ENCODE data around the gene PSMD14.

The PSMD14 gene

DNA sequence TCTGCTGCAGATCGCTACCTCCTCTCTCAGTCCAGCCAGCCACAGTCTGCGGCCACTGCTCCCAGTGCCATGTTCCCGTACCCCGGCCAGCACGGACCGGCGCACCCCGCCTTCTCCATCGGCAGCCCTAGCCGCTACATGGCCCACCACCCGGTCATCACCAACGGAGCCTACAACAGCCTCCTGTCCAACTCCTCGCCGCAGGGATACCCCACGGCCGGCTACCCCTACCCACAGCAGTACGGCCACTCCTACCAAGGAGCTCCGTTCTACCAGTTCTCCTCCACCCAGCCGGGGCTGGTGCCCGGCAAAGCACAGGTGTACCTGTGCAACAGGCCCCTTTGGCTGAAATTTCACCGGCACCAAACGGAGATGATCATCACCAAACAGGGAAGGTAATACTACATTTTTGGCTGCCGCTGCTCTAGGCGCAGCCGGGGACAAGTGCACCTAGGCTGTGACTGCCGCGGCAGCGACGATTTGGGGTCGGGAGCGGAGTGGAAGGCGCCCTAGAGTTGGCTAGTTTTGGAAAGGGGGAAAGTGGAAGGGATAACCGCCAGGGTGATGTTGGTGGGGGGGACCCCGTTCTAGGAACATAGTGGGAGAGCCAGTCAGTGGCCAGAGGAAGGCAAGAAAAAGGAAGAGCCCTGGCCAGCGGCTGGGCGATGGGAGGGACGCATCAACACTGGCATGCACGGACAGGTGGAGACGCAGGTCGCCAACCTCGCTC is 108.6 kb downstream of the PSMD14 start:
- DNase-seq (ENCODE audit: low read depth) = no peak
- TF ChIP-seq, protein P1, sequence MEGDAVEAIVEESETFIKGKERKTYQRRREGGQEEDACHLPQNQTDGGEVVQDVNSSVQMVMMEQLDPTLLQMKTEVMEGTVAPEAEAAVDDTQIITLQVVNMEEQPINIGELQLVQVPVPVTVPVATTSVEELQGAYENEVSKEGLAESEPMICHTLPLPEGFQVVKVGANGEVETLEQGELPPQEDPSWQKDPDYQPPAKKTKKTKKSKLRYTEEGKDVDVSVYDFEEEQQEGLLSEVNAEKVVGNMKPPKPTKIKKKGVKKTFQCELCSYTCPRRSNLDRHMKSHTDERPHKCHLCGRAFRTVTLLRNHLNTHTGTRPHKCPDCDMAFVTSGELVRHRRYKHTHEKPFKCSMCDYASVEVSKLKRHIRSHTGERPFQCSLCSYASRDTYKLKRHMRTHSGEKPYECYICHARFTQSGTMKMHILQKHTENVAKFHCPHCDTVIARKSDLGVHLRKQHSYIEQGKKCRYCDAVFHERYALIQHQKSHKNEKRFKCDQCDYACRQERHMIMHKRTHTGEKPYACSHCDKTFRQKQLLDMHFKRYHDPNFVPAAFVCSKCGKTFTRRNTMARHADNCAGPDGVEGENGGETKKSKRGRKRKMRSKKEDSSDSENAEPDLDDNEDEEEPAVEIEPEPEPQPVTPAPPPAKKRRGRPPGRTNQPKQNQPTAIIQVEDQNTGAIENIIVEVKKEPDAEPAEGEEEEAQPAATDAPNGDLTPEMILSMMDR (IDR thresholded peaks at IDR 0.05; ENCODE audit: low read depth, low read length) = no peak
- TF ChIP-seq MYC (IDR thresholded peaks at IDR 0.05; ENCODE audit: low read depth, low read length) = no peak
- TF ChIP-seq, protein P2, sequence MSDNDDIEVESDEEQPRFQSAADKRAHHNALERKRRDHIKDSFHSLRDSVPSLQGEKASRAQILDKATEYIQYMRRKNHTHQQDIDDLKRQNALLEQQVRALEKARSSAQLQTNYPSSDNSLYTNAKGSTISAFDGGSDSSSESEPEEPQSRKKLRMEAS (IDR thresholded peaks at IDR 0.05; ENCODE audit: low read depth, low read length) = no peak
- no peak for TF ChIP-seq POLR2A (IDR thresholded peaks at IDR 0.05; ENCODE audit: extremely low read depth, insufficient read length)
- H3K4me3 ChIP-seq (ENCODE audit: low read depth, low read length) = no peak overlapping the region

DNA sequence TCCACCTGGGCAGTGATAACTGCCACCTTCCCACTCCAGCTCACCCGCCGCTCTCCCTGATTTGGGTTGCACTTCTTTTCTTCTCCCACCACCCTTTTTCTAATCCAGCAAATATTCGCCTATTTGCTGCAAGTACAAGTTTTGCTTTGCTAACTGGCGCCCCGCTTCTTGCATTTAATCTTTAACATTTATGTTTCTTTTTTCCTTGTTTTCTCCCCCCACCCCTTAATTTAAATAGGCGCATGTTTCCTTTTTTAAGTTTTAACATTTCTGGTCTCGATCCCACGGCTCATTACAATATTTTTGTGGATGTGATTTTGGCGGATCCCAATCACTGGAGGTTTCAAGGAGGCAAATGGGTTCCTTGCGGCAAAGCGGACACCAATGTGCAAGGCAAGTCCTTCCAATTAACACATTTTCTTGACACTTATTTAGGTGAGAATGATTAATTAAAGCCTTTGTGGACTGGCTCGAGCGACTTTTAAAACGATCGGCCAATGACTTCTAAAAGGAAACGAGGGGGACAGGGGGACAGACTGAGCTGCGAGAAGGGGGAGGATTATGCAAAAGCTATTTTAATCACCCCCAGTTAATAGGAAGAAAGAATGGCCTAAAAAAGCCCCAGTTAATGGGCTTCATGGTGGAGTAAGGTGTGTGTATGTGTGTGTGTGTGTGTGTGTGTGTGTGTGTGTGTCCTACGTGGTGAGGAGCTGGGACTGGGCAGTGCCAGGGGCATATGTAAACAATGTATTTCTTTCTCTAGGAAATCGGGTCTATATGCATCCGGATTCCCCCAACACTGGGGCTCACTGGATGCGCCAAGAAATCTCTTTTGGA is 109.4 kb downstream of the PSMD14 start:
- TF ChIP-seq POLR2A (IDR thresholded peaks at IDR 0.05; ENCODE audit: extremely low read depth, insufficient read length) = no peak
- TF ChIP-seq, protein P2 (IDR thresholded peaks at IDR 0.05; ENCODE audit: low read depth, low read length) = no peak
- TF ChIP-seq, protein P1 (IDR thresholded peaks at IDR 0.05; ENCODE audit: low read depth, low read length) = no peak
- no peak for TF ChIP-seq MYC (IDR thresholded peaks at IDR 0.05; ENCODE audit: low read depth, low read length)
- no peak for DNase-seq (ENCODE audit: low read depth)
- H3K4me3 ChIP-seq (ENCODE audit: low read depth, low read length) = no peak overlapping the region

DNA sequence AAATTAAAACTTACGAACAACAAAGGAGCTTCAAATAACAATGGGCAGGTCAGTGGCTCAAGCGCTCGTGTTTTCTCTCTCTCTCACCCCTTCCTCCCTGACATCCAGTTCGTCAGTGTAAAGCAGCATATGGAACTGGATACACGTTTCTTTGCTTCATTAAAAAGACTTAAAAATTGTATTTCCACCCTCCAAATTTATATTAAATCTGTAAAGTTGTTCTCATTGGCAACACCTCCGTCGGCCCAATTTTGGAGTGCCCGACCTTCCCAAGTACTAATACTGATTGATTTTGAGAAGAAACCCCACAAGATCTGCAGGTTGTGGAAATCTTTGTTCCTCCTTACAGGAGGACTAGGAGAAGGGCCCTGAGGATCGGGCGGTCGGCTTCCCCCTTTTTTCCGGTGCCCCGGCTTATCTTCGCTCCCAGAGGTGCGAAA is 110.1 kb downstream of the PSMD14 start:
- no peak for DNase-seq (ENCODE audit: low read depth)
- no peak for TF ChIP-seq POLR2A (IDR thresholded peaks at IDR 0.05; ENCODE audit: extremely low read depth, insufficient read length)
- no peak for TF ChIP-seq MYC (IDR thresholded peaks at IDR 0.05; ENCODE audit: low read depth, low read length)
- TF ChIP-seq, protein P1 (IDR thresholded peaks at IDR 0.05; ENCODE audit: low read depth, low read length) = no peak
- TF ChIP-seq, protein P2 (IDR thresholded peaks at IDR 0.05; ENCODE audit: low read depth, low read length) = no peak
- no peak overlapping the region for H3K4me3 ChIP-seq (ENCODE audit: low read depth, low read length)

DNA sequence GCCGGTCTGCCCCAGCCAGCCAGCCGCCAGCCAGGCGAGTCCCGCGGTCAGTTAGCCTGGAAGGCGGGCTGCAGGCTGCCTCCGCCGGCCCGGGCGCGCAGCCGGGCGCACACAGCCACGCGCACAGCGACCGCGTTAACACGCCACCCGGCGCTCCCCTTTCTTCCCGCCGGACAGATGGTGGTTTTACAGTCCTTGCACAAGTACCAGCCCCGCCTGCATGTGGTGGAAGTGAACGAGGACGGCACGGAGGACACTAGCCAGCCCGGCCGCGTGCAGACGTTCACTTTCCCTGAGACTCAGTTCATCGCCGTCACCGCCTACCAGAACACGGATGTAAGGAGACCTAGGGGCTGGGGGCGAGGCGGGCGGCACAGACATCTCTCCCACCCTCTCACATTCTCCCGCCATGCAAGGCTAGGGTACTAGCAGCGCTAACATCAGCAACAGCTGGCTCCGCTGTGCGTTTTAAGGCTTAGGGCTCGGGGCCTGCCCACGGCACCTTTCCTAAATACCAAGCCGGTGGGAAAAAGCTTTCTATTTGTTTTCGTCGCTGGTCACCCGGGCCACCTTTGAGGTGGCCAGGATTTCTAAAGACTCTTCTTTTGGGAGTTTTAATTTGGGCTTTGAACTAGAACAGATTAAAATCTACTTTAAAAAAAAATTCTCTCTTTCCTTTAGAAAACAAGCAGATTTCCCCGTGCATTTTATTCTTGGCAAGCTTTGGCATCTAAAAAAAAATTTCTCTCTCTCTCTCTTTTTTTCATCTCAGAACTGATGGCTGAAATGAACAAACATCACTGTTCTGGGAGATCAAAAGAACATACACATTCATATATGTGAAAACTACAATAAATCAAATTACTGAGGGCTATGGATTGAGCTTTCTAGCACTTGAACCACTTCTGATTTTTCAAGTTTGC is 110.8 kb downstream of the PSMD14 start:
- peak; percentile 69 for DNase-seq (ENCODE audit: low read depth)
- no peak overlapping the region for H3K4me3 ChIP-seq (ENCODE audit: low read depth, low read length)
- TF ChIP-seq MYC (IDR thresholded peaks at IDR 0.05; ENCODE audit: low read depth, low read length) = no peak
- TF ChIP-seq, protein P2 (IDR thresholded peaks at IDR 0.05; ENCODE audit: low read depth, low read length) = no peak

DNA sequence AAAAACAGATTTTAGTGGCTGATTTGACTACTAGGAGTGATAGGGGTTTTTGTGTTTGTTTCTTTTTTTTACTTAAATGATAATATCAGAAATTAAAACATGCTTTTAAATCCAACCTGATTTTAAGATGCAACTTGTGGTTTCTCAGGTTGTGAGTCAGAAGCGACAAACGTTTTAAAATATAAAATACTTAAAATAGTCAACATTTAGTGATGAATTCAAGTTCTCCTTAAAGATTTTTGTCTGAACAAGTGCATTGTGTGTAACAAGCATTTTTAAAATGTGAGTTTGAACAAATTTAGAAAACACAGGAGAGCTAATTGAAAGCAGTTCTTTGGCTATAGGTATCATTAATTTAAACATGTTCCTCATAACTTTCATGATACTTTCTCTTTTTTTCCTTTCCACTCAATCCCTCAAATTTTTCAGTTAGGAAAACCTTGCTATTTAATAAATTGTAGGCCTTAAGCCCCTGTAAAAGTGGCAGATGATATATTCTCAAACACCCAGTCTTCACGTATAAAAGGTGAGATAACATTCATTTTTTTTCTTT is 111.5 kb downstream of the PSMD14 start:
- H3K4me3 ChIP-seq (ENCODE audit: low read depth, low read length) = no peak overlapping the region
- DNase-seq (ENCODE audit: low read depth) = no peak
- TF ChIP-seq, protein P1 (IDR thresholded peaks at IDR 0.05; ENCODE audit: low read depth, low read length) = no peak
- TF ChIP-seq, protein P2 (IDR thresholded peaks at IDR 0.05; ENCODE audit: low read depth, low read length) = no peak
- TF ChIP-seq POLR2A (IDR thresholded peaks at IDR 0.05; ENCODE audit: extremely low read depth, insufficient read length) (no peak), MYC (IDR thresholded peaks at IDR 0.05; ENCODE audit: low read depth, low read length) (no peak)
